ENCODE data around the gene PSD2. TPM values are rescaled to one million over a fixed set of nuclear protein-coding genes. Genes with fewer than 3 reads are reported as not detected.

PSD2 gene
- total RNA-seq (2021; ENCODE audit: unreplicated experiment): 0.79 TPM
- 0.25 and 0.29 TPM in 2 replicates for polyA plus RNA-seq (2012)
- percentile 19 among the genes with signal in this experiment for Bru-seq, nascent RNA
- percentile 22 among the genes with signal in this experiment for BruChase-seq, experiment 1, labeled RNA remaining after a 6-hour chase
- BruChase-seq, experiment 2, labeled RNA remaining after a 2-hour chase: percentile 29 among the genes with signal in this experiment
- long read RNA-seq, partial matches to known transcripts: 0 of 1 reads
- long read RNA-seq, other reads (novel, unspliced or antisense): 1 of 1 reads

DNA sequence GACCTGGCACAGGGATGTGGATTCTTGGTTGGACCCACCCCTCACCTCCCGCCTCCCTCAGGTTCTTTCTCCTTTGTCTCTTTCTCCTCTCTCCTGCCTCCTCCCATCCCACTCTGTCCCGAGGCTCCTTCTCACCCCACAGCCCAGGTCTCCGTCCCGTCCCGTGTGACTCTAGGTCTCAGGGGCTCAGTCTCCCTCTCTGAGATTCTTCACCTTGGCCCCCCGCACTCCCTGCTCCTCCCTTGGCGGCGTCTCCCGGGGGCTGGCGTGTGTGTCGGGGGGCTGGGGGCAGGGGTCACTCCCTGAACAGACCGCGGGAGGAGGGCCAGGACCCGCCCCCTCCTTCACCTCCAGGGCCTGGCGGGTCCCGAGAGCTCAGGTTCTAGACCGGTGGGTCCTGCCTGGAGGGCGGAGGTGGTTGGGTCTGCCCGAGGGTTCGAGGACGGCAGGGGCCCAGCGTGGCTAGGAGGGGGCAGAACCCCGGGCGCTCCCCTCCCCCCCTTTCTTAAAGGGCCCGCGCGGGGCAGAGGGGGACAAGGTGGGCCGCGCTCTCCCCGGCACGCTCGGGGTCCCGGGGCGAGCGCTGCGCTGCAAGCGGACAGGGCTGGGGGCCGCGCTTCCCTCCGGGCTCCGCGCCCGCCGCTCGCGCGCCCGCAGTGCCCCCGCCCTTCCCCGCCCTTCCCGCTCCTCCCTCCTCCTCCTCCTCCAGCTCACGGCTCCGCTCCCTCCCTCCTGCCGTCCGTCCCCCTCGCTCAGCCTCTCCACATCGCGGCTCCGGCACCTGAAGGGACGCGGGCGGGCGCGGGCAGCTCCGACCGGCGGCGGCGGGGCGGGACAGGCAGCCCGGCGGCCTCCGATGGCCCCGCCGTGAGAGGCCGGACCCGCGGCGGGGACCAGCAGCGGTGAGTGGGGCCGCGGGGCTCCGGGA is at the start of gene PSD2:
Gene PSD2, plus strand, starts transcription at position 735 of the 928 bp plus-strand sequence. CDS start 13,633 bp downstream, outside the sequence.
- DNase-seq (ENCODE audit: low read depth, low spot score) (no peak), ATAC-seq (peak; percentile 83)
- peak within 1 kb of the TSS; percentile 22 to 46 for H3K4me3 ChIP-seq (replicated peaks in 1 of 2; ENCODE audit: low read depth in 1 of 2, low read length in 2 of 2)
- no TSS peak for BruUV-seq (replicated peaks)
- no peaks in the 10 kb centered on the region for H3K79me2 ChIP-seq (ENCODE audit: insufficient read depth, low read length)
- CTCF ChIA-PET: interaction anchor here (1.7 to 2.7 kb wide), 2 partner anchors 8 to 173 kb away, joined by 6 to 13 read pairs; no protein-coding TSS in a partner anchor
- POLR2A ChIA-PET: no interaction called here
- H3K9me2 ChIP-seq (ENCODE audit: insufficient read depth): no peaks in the 10 kb centered on the region
- H3K9me3 ChIP-seq (ENCODE audit: control insufficient read depth in 1 of 2, insufficient read depth in 1 of 2, low read depth in 1 of 2, low read length in 2 of 2): no peaks in the 10 kb centered on the region
- no peaks in the 10 kb centered on the region for H3K36me3 ChIP-seq (ENCODE audit: control insufficient read depth in 1 of 2, insufficient read depth in 2 of 2, low read length in 2 of 2)
- intact Hi-C loops (cut with micrococcal nuclease): no loop called here
- no peak within 1 kb of the TSS for H3K9ac ChIP-seq (ENCODE audit: low read length)
- peak within 1 kb of the TSS; percentile 68 for H3K4me2 ChIP-seq (ENCODE audit: low read length)
- H3K4me1 ChIP-seq (ENCODE audit: control insufficient read depth in 1 of 2, insufficient read depth in 2 of 2, low read length in 2 of 2): peaks cover 0 to 9% of the 10 kb centered on the region in 2 experiments; a peak in 2 of 4 replicates
- H3K27me3 ChIP-seq (ENCODE audit: insufficient read depth, low read length): peaks cover 46% of the 10 kb centered on the region
- H4K20me1 ChIP-seq (ENCODE audit: insufficient read depth): no peaks in the 10 kb centered on the region
- peak within 1 kb of the TSS; percentile 26 for H2AFZ ChIP-seq (ENCODE audit: low read depth, low read length, poor library complexity, severe bottlenecking)
- no peak within 1 kb of the TSS for H3K27ac ChIP-seq (ENCODE audit: low read depth, low read length)
- RAD21 ChIA-PET (ENCODE audit: low non-redundant PET in 1 of 2, low total read pairs in 2 of 2, uncharacterized antibody in 2 of 2, unreplicated experiment in 2 of 2): no interaction called here
- TF ChIP-seq SIN3A (IDR thresholded peaks at IDR 0.05; ENCODE audit: low read depth) (no peak), JUND (IDR thresholded peaks at IDR 0.05) (no peak), EZH2phosphoT487 (IDR thresholded peaks at IDR 0.05; ENCODE audit: borderline replicate concordance) (no peak), RAD21 (IDR thresholded peaks at IDR 0.05; ENCODE audit: low read depth) (no peak), SRF (IDR thresholded peaks at IDR 0.05; ENCODE audit: low read depth) (no peak), CBX3 (IDR thresholded peaks at IDR 0.05; ENCODE audit: low read depth) (no peak), ZFX (IDR thresholded peaks at IDR 0.05) (no peak), EZH2 (IDR thresholded peaks at IDR 0.05) (no peak), YY1 (IDR thresholded peaks at IDR 0.05; ENCODE audit: extremely low read depth, insufficient replicate concordance, low read depth, low read length) (no peak), TCF7L2 (IDR thresholded peaks at IDR 0.05; ENCODE audit: borderline replicate concordance, extremely low read depth, insufficient read depth, insufficient read length) (no peak), ELF1 (IDR thresholded peaks at IDR 0.05; ENCODE audit: borderline replicate concordance, low read depth) (no peak), SP1 (IDR thresholded peaks at IDR 0.05; ENCODE audit: low read depth) (no peak), POLR2AphosphoS5 (IDR thresholded peaks at IDR 0.05; ENCODE audit: low read depth, low read length) (no peak), POLR2A (IDR thresholded peaks at IDR 0.05; ENCODE audit: borderline replicate concordance, extremely low read depth, insufficient read depth, insufficient read length) (no peak), CEBPB (IDR thresholded peaks at IDR 0.05; ENCODE audit: low read depth) (no peak)
- TF ChIP-seq, protein P1, sequence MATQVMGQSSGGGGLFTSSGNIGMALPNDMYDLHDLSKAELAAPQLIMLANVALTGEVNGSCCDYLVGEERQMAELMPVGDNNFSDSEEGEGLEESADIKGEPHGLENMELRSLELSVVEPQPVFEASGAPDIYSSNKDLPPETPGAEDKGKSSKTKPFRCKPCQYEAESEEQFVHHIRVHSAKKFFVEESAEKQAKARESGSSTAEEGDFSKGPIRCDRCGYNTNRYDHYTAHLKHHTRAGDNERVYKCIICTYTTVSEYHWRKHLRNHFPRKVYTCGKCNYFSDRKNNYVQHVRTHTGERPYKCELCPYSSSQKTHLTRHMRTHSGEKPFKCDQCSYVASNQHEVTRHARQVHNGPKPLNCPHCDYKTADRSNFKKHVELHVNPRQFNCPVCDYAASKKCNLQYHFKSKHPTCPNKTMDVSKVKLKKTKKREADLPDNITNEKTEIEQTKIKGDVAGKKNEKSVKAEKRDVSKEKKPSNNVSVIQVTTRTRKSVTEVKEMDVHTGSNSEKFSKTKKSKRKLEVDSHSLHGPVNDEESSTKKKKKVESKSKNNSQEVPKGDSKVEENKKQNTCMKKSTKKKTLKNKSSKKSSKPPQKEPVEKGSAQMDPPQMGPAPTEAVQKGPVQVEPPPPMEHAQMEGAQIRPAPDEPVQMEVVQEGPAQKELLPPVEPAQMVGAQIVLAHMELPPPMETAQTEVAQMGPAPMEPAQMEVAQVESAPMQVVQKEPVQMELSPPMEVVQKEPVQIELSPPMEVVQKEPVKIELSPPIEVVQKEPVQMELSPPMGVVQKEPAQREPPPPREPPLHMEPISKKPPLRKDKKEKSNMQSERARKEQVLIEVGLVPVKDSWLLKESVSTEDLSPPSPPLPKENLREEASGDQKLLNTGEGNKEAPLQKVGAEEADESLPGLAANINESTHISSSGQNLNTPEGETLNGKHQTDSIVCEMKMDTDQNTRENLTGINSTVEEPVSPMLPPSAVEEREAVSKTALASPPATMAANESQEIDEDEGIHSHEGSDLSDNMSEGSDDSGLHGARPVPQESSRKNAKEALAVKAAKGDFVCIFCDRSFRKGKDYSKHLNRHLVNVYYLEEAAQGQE (IDR thresholded peaks at IDR 0.05; ENCODE audit: low read depth): no peak
- TF ChIP-seq, protein P2, sequence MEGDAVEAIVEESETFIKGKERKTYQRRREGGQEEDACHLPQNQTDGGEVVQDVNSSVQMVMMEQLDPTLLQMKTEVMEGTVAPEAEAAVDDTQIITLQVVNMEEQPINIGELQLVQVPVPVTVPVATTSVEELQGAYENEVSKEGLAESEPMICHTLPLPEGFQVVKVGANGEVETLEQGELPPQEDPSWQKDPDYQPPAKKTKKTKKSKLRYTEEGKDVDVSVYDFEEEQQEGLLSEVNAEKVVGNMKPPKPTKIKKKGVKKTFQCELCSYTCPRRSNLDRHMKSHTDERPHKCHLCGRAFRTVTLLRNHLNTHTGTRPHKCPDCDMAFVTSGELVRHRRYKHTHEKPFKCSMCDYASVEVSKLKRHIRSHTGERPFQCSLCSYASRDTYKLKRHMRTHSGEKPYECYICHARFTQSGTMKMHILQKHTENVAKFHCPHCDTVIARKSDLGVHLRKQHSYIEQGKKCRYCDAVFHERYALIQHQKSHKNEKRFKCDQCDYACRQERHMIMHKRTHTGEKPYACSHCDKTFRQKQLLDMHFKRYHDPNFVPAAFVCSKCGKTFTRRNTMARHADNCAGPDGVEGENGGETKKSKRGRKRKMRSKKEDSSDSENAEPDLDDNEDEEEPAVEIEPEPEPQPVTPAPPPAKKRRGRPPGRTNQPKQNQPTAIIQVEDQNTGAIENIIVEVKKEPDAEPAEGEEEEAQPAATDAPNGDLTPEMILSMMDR (IDR thresholded peaks at IDR 0.05 in 2 of 3, conservative IDR thresholded peaks at IDR 0.05 in 1 of 3; ENCODE audit: borderline replicate concordance in 1 of 3, insufficient read depth in 1 of 3, low read depth in 2 of 3, low read length in 2 of 3): no peak
- TF ChIP-seq, protein P3, sequence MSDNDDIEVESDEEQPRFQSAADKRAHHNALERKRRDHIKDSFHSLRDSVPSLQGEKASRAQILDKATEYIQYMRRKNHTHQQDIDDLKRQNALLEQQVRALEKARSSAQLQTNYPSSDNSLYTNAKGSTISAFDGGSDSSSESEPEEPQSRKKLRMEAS (IDR thresholded peaks at IDR 0.05): no peak
